BJ (cell line): ENCODE data around the gene NEO1. TPM values are rescaled to one million over a fixed set of nuclear protein-coding genes. Genes with fewer than 3 reads are reported as not detected.

Source experiments
- CTCF ChIA-PET: fragments of 350-600 bp; formaldehyde crosslinking; extraction: SDS; loops from one replicate; lab custom pipeline; 2021; ENCODE audit warnings: antibody characterized with exemption, inconsistent platforms; lab: Yijun Ruan, JAX
- POLR2A ChIA-PET: fragments of 300-600 bp; sonication (Branson Sonifier 250); formaldehyde crosslinking; extraction: SDS; loops from one replicate; lab custom pipeline; 2021; ENCODE audit warnings: antibody characterized with exemption; lab: Charles Lee
- DNase-seq: peaks from one replicate; pipeline ENCODE4 v3.0.0-alpha.2; 2011; ENCODE audit warnings: low read depth
- H3K27me3 ChIP-seq: 2 replicates; pipeline ENCODE4 v1.6.0; 2011; ENCODE audit warnings: low read length; ENCODE audit not compliant: control insufficient read depth, insufficient read depth
- H3K36me3 ChIP-seq: 2 replicates; pipeline ENCODE4 v1.5.1; 2011; ENCODE audit warnings: low read length; ENCODE audit not compliant: control insufficient read depth, insufficient read depth
- H3K4me3 ChIP-seq: 2 replicates; pipeline ENCODE4 v1.5.1; 2011; ENCODE audit warnings: low read depth, mild to moderate bottlenecking, control low read depth, low read length
- polyA plus RNA-seq: library from polyadenylated mRNA; depleted of rRNA; stranded (reverse); fragments of >200 nt; gene quantifications from 2 replicates; pipeline ENCODE4 v1.2.3, GENCODE V29; 2011
- TF ChIP-seq, protein P1 (sequence below): IDR thresholded peaks from 2 replicates; pipeline ENCODE4 v1.5.1; 2011; ENCODE audit warnings: low read depth, mild to moderate bottlenecking, control low read depth, inconsistent platforms, low read length, moderate library complexity; ENCODE audit not compliant: insufficient read depth

NEO1 gene
- polyA plus RNA-seq, 1 experiment = 2.9 TPM

DNA sequence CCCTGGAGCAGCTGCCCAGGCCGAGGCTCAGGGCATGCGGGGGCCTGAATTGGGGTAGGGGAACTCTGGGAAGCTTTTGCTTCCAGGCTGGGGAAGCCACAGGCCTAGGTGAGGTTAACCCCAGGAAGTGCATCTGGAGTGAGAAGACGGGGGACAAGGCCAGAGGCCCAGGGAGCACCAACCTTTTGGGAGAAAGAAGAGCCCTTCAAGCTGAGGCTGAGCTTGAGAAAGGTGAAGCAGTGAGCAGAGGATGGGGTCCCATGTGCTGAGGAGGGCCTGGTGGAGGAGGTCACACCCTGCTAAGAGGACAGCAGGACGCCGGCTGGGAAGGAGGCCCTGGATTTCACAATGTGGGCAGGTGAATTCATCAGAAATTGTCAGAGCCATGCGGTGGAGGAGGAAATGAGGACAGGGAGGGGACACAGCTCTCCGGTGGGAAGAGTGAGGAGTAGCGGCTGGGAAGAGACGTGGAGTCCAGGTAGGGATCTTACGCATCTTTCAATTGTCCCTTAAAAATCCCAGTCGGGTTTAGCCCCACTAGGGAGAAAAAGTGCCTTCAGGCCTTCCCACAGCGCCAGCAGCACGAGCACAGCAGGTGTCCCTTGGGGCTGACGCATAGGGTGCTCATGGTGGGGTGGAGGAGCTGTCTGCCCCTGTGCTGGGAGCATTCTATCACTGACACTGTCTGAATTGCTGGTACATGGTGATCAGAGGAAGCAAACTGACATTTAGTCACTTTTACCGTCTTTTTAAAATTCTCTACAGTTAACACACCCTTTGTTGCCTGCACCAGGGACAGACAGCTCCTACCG is 265.6 kb downstream of the NEO1 start:
- peaks cover 6% of the 10 kb centered on the region; the same call in 1 of the 2 replicates for H3K27me3 ChIP-seq
- no peak overlapping the region for H3K4me3 ChIP-seq
- ChIA-PET POLR2A (no interaction called here), CTCF (no interaction called here)
- TF ChIP-seq, protein P1, sequence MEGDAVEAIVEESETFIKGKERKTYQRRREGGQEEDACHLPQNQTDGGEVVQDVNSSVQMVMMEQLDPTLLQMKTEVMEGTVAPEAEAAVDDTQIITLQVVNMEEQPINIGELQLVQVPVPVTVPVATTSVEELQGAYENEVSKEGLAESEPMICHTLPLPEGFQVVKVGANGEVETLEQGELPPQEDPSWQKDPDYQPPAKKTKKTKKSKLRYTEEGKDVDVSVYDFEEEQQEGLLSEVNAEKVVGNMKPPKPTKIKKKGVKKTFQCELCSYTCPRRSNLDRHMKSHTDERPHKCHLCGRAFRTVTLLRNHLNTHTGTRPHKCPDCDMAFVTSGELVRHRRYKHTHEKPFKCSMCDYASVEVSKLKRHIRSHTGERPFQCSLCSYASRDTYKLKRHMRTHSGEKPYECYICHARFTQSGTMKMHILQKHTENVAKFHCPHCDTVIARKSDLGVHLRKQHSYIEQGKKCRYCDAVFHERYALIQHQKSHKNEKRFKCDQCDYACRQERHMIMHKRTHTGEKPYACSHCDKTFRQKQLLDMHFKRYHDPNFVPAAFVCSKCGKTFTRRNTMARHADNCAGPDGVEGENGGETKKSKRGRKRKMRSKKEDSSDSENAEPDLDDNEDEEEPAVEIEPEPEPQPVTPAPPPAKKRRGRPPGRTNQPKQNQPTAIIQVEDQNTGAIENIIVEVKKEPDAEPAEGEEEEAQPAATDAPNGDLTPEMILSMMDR = no peak
- no peaks in the 10 kb centered on the region for H3K36me3 ChIP-seq
- DNase-seq = no peak

DNA sequence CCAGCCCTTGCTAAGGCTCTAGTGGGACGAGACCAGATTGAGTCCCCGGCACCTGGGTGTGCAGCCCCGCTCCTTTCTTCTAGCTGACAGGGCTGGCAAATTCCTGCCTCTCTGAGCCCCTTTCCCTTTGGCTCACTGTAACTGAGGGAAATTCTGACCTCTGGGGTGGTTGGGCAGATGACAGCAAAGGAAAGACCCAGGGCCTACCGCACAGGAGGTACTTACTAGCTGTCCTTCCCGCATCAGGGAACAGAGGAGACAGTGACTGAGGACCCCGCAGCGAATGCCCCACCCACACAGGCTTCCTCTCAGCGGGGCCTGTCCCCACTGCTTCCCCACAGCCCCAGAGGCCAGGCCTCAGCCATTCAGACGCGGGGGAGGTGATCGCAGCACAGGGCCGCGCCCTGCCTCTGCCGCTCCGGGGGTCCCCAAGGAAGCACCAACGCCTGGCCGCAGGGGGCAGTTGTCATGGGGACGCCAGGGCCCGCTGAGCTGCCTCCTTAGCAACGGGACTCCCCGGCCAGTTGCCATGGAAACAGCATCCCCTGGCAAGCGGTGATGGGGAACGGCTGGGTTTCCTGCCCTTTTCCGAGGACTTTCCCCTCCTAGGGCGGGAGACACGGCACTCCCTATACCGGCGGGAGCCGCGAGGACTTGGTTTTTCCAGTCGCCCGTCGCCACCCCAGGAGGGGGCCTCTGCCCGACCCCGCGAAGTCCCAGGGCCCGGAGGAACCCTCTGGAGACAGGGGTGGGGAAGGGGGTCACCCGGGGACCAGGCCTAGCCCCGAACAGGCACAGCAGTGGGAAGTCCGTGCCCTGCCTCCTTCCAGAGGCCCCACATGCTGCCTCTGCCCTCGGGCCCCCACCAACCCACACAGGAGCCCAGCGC is 266.4 kb downstream of the NEO1 start:
- no peaks in the 10 kb centered on the region for H3K36me3 ChIP-seq
- peaks cover 6% of the 10 kb centered on the region; the same call in 1 of the 2 replicates for H3K27me3 ChIP-seq
- TF ChIP-seq, protein P1 = no peak
- POLR2A ChIA-PET = no interaction called here
- CTCF ChIA-PET = interaction anchor here (0.7 kb wide), 1 partner anchor 30 kb away, joined by 3 read pairs; no protein-coding TSS in a partner anchor
- H3K4me3 ChIP-seq = no peak overlapping the region
- no peak for DNase-seq

DNA sequence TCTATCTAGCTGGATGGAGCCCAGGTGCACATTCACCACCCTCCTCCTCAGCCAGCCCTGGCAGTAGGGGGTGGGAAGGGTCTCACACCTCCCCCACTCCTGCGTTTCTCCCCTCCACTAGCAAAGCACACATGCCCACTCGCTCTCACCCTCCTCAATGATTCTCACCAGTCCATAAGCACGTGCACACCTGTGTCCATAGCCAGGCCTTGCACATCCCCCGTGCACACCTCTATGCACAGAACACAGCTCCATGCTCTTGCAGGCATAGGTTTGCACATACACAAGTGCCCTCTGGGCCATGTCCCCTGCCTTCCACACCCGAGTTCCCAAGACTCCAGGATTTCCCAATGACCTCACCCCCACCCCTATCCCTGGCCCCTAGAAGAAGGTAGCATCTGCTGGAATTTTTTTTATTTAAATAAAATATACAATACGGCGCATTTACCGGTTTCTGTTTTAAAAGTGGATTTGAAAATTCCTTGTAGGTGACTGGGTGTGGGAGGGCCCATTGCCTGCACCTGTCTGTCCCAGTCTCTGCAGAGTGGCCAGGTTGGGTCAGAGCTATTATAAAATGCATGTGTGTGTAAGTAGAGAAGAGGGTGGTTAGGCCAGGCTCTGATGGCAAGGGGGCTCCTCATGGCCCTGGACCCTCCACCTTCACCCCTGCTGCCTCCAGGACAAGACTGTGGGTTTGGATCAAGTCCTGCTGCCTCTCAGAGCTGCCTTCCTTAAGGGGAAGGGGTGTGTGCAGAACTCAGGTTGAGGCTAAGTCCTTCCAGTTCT is 267.4 kb downstream of the NEO1 start:
- Histone ChIP-seq H3K36me3 (no peaks in the 10 kb centered on the region), H3K4me3 (no peak overlapping the region), H3K27me3 (peaks cover 6% of the 10 kb centered on the region; the same call in 1 of the 2 replicates)
- ChIA-PET CTCF (interaction anchor here (0.7 kb wide), 1 partner anchor 29 kb away, joined by 3 read pairs; no protein-coding TSS in a partner anchor), POLR2A (no interaction called here)
- no peak for DNase-seq
- TF ChIP-seq, protein P1 = no peak

DNA sequence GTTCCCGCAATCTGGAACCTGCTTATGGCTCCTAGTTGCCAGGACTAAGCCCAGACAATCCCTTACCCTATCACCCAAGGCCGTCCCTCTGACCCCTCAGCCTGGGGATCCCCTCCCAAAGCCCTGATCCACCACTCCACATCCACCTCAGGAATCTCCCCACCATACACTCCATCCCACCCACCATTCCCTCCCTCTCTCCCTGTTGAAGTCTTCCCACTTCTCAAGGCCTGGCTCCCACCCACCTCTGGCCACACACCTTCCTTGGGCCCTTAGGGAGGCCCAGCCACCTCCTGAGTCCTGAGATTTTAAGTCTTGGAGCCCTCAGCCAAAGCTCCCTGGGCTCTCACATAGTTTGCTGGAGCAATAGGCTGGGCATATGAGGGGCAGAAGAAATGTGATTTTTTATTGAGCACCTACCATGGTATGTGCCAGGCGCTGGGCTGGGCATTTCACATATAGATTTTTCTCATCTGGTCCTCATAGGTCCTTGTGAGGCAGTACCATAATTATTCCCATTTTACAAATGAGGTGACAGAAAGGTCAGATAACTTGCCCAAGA is 268.4 kb downstream of the NEO1 start:
- ChIA-PET POLR2A (no interaction called here), CTCF (no interaction called here)

More for the DNA sequence above, 268.4 kb downstream of the NEO1 start:
- Histone ChIP-seq H3K4me3 (no peak overlapping the region), H3K36me3 (no peaks in the 10 kb centered on the region), H3K27me3 (peaks cover 6% of the 10 kb centered on the region; the same call in 1 of the 2 replicates)
- no peak for DNase-seq
- TF ChIP-seq, protein P1 = no peak
